Subcutaneous abdominal adipose tissue (tissue), 5 donors: ENCODE measurements around the gene DACT1.

Experiments
- H3K27ac ChIP-seq: one replicate; pipeline ENCODE4 v1.7.0; 2013; ENCODE audit warnings: low read depth, mild to moderate bottlenecking, inconsistent platforms, low read length, moderate library complexity
- H3K27me3 ChIP-seq, 5 donors: one replicate each; pipeline ENCODE4 v1.7.0; 2013; ENCODE audit warnings: low read length in 5 of 5, inconsistent platforms in 1 of 5; ENCODE audit not compliant: control insufficient read depth in 5 of 5, insufficient read depth in 4 of 5
- H3K36me3 ChIP-seq, 5 donors: one replicate each; pipeline ENCODE4 v1.7.0; 2013; ENCODE audit warnings: low read length in 5 of 5; ENCODE audit not compliant: control insufficient read depth in 5 of 5, insufficient read depth in 5 of 5
- H3K4me1 ChIP-seq, 5 donors: one replicate each; pipeline ENCODE4 v1.7.0; 2013; ENCODE audit warnings: low read length in 5 of 5, mild to moderate bottlenecking in 3 of 5, moderate library complexity in 1 of 5; ENCODE audit not compliant: control insufficient read depth in 5 of 5, insufficient read depth in 5 of 5
- H3K4me3 ChIP-seq, 5 donors: one replicate each; pipeline ENCODE4 v1.7.0; 2013; ENCODE audit warnings: low read length in 5 of 5, low read depth in 1 of 5
- H3K9ac ChIP-seq, 5 donors: one replicate each; pipeline ENCODE4 v1.7.0; 2013; ENCODE audit warnings: low read length in 5 of 5, mild to moderate bottlenecking in 4 of 5, moderate library complexity in 3 of 5
- H3K9me3 ChIP-seq, 5 donors: one replicate each; pipeline ENCODE4 v1.7.0; 2013; ENCODE audit warnings: low read length in 5 of 5; ENCODE audit not compliant: control insufficient read depth in 5 of 5
- donor health status: healthy.
- donor health status: healthy.
- donor health status: healthy.
- donor health status: healthy.
- donor health status: healthy.

DACT1 gene

DNA sequence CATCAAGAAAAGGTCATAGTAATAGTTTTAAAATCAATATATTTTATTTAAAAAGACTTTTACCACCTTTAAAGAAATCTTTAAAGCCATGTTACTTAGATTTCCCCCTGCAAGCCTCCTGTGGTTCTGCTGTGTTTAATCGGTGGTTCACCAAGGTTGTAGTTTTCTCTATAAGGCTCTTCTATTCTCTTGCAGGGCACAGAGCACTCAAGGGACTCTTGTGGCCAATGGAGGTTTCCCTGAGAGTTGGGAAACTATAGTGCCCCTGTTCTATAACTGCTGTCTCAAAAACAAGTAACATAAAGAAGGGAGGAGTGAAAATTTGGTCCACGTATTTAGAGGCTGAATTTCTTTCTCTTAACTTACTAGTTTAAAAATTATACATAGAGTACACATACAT is 25.0 kb downstream of the DACT1 start:
- H3K4me3 ChIP-seq: no peak overlapping the region
- peaks cover 0 to 9% (median 5%) of the 10 kb centered on the region in 5 donors for H3K4me1 ChIP-seq
- no peaks in the 10 kb centered on the region for H3K36me3 ChIP-seq
- no peak overlapping the region for H3K9ac ChIP-seq
- no peak overlapping the region for H3K27ac ChIP-seq
- no peaks in the 10 kb centered on the region for H3K27me3 ChIP-seq
- no peaks in the 10 kb centered on the region for H3K9me3 ChIP-seq

DNA sequence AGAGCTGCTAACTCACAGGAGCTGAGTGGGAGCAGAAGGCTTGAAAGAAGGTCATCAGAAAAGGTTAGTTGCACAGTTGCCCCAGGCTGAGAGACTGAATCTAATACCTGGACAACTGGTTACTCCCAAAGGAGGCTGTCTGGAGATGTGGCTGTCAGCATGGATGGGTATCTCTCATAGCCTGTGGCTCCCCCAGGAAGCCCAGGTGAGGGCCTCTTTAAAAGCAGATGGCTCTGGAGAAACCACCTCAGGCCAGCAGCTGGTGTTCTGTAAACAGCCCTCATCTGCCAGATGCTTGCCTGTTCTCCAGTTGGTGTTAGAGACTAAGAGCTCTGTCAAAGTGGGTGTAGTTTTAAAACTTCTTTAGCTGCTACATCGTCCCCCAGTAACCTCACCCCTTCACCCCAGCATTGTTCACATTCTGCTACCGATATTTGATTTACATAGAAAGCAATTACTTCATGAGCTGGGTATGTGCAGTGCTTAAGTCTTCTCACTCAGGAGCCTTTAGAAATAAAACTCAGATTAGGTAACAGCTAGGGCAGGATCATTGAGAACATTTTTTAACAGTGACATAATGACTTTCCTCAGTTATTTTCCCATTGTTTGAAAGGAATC is 25.8 kb downstream of the DACT1 start:
- Histone ChIP-seq H3K36me3 (no peaks in the 10 kb centered on the region), H3K9me3 (no peaks in the 10 kb centered on the region), H3K9ac (no peak overlapping the region), H3K4me3 (no peak overlapping the region), H3K27ac (no peak overlapping the region), H3K4me1 (peaks cover 0 to 9% (median 5%) of the 10 kb centered on the region in 5 donors), H3K27me3 (peaks cover 0 to under 1% (median 0%) of the 10 kb centered on the region in 5 donors)

DNA sequence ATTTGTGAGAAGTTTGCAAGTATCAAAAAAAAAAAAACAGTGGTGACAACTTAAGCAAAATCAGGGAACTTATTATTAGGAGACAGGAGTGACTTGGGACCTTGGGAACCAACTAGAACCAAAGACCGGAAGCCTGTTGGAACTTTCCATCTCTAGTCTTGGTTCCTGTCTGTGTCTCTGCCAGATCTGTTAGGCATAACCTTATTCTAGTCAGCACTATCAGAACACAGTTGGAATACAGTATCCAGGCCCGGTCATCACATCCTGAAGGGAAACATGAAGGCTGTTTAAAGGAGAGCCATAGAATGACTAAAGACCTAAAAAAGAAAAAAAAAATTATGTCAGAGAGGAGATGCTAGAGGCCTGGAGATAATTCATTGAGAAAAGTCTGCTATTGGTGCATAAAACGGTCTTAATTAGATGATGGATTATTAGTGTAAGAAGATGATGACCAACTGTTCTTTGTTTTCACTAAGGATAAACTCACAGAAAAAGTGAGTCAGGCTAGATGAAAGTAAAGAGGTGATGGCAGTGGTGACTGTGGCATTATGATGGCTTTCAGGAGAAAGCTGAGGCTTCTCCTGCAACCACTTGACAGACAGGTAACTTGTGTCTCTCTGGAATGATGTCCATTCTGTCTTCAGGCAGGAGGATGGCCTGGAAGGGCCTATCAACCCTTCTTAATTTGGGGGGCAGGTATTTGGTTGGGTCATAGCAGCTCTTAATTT is 28.2 kb downstream of the DACT1 start:
- H3K9me3 ChIP-seq: no peaks in the 10 kb centered on the region
- H3K4me1 ChIP-seq: peaks cover 0 to 5% (median 0%) of the 10 kb centered on the region in 5 donors
- H3K27ac ChIP-seq: no peak overlapping the region
- H3K36me3 ChIP-seq: no peaks in the 10 kb centered on the region
- H3K9ac ChIP-seq: no peak overlapping the region
- H3K27me3 ChIP-seq: peaks cover 0 to 4% (median 0%) of the 10 kb centered on the region in 5 donors
- H3K4me3 ChIP-seq: no peak overlapping the region

DNA sequence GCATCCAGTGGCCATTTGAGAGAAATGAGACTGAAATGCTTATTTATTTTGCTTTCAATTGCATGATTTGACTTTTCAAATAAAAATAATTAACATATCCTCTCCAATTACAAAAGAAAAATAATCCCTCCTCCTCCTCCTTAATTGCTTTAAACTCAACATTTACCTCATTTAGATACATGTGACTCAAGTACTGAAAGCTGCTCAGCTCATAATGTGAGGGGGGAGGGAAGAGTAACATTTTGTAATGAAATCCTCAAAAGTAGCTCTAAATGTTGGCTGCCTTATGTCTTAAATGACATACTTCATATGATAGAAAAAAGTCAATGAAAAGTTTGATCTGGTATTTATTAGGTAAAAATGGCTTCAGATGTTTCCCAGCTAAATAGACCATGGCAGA is 29.0 kb downstream of the DACT1 start:
- Histone ChIP-seq H3K36me3 (no peaks in the 10 kb centered on the region), H3K9ac (no peak overlapping the region), H3K4me3 (no peak overlapping the region), H3K9me3 (no peaks in the 10 kb centered on the region), H3K27ac (no peak overlapping the region), H3K4me1 (peaks cover 0 to 3% (median 0%) of the 10 kb centered on the region in 5 donors), H3K27me3 (peaks cover 0 to 4% (median 0%) of the 10 kb centered on the region in 5 donors)

DNA sequence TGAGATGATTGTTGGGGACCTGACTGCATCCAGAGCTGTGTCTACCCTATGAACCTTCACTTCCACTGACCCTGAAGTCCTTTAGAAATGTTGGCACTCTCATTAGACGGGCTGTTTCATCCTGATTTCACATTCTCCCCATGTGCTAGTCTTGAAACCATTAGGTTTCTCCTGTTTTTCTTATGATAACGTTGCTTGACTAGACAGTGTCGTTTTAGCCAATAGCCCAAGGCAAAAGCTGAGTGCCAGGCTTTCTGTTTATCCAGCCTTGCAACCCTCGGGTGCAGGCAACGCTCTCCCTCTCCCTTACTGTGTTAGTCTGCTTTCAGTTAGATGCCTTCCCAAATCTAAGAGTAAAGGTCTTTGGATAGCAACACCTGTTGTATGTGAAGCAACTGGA is 30.1 kb downstream of the DACT1 start:
- Histone ChIP-seq H3K9me3 (no peaks in the 10 kb centered on the region), H3K4me3 (no peak overlapping the region), H3K9ac (no peak overlapping the region), H3K36me3 (no peaks in the 10 kb centered on the region), H3K4me1 (no peaks in the 10 kb centered on the region), H3K27ac (no peak overlapping the region), H3K27me3 (peaks cover 0 to 4% (median 0%) of the 10 kb centered on the region in 5 donors)

DNA sequence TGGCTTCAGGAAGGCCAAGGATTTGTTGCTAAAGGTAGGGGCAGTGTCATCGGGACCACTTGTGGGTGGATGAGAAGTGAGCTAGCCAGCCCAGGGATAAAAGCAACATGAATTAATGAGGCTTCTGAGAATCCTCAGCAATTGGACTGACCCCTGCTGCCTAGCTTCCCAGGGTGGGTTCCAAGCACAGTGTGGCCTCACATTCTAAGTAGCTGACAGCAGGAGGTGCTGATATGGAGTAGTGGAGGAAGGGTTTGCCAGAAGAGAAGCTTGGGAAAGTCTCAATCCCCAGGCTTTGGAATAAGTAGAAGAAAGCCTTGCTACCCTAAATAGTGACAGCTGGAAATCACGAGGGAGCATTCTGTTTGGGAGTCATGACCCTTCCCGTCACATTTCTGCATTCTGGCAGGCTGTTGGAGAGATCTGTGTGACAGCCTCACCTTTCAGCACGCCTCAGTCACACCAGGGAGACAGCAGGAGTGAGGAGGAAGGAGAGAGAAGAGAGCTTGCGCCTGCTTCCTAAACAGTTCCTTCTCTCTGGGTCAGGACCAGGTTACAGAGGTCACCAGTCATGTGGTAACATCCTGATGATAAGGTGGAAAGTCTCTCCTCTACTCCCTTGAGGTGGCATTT is 31.2 kb downstream of the DACT1 start:
- H3K9me3 ChIP-seq: no peaks in the 10 kb centered on the region
- no peak overlapping the region for H3K9ac ChIP-seq
- H3K4me3 ChIP-seq: no peak overlapping the region
- H3K4me1 ChIP-seq: no peaks in the 10 kb centered on the region
- no peak overlapping the region for H3K27ac ChIP-seq
- H3K27me3 ChIP-seq: peaks cover 0 to 4% (median 0%) of the 10 kb centered on the region in 5 donors
- H3K36me3 ChIP-seq: no peaks in the 10 kb centered on the region

DNA sequence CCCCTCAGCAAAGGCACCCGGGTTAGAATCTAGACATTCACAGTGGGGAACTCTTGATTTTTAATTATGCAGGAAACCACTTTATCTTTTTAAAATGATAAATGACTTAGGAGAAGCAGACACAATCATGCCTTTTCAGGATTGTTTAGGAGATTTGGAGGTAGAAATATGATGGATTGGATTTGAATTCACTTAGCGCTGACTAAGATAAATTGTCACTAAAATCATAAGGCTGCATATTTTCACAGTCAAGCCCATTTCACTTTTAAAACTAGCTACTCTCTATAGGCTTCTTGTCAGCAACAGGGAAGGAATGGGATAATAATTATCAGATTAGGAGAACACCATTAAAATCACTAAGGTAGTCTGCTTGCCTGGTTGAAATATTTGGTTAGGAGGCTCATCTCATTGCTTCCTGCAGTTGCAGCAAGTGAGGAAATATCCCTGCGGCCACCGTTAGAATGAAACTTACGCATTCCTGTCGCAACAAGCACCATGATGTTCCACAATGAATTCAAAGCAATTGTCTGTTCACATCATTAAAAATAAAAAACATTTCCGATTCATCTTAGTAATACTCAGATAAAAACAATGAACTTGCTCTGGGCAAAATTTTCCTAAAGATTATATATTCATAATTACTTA is 31.9 kb downstream of the DACT1 start:
- Histone ChIP-seq H3K27ac (no peak overlapping the region), H3K9me3 (no peaks in the 10 kb centered on the region), H3K4me1 (no peaks in the 10 kb centered on the region)

DNA sequence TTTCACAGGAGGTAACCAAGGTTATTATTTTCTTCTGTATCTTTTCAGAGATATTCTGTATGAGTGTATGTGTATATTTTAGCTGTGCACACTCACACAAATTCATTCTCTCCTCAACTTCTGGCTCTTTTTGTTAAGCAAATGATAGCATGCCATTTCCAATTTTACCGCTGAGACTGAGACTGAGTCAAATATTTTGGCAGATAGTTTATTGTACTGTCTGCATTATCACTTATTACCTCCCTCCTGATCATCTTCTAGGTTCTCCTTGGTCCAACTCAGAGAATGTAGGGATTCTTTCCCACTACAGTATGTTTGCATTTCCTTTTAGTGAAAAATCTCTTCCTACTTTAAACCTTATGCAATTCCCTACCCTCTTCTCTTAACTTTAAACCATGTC is 33.3 kb downstream of the DACT1 start:
- Histone ChIP-seq H3K9ac (no peak overlapping the region), H3K27ac (no peak overlapping the region), H3K27me3 (peaks cover 0 to 4% (median 0%) of the 10 kb centered on the region in 5 donors), H3K4me3 (no peak overlapping the region), H3K4me1 (no peaks in the 10 kb centered on the region), H3K9me3 (no peaks in the 10 kb centered on the region), H3K36me3 (no peaks in the 10 kb centered on the region)

More for the DNA sequence above, 31.9 kb downstream of the DACT1 start:
- peaks cover 0 to 4% (median 0%) of the 10 kb centered on the region in 5 donors for H3K27me3 ChIP-seq
- H3K9ac ChIP-seq: no peak overlapping the region
- no peak overlapping the region for H3K4me3 ChIP-seq
- no peaks in the 10 kb centered on the region for H3K36me3 ChIP-seq

DNA sequence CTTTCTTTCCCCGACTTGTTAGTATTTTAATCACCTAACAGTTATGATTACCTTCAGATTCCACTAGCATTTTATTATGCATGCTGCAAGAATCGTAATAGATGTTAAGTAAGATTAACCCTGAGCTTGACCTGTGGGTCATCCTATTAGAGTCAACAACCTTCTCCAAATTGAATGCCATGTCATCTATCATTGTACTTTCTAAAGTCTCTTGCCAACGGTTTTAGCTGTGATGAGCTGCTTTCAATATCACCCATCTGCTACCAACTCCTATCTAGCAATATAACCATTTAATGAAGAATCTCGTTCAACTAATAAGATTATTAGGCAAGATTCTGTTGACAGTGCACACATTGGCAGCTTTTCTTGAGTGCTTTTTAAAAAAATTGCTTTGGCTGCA is 33.7 kb downstream of the DACT1 start:
- H3K27ac ChIP-seq: no peak overlapping the region
- H3K27me3 ChIP-seq: peaks cover 0 to 4% (median 0%) of the 10 kb centered on the region in 5 donors
- H3K4me3 ChIP-seq: no peak overlapping the region
- no peak overlapping the region for H3K9ac ChIP-seq
- H3K9me3 ChIP-seq: no peaks in the 10 kb centered on the region
- H3K36me3 ChIP-seq: no peaks in the 10 kb centered on the region
- H3K4me1 ChIP-seq: no peaks in the 10 kb centered on the region

DNA sequence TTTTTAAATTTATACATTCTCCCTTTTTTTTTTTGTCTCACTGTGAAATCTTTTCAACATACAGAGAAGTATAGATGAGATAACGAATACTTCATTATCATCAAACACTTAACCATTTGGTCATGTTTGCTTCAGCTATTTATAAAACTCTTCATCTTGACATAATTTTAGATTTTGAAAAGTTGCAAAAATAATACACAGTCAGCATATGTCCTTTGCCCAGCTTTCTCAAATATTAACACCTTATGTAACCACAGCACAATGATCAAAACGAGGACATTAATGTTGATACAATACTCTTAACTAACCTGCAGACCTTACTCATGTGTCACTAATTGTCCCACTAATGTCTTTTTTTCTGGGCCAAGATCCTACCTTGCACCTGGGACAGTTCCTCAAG is 36.0 kb downstream of the DACT1 start:
- Histone ChIP-seq H3K9ac (no peak overlapping the region), H3K27me3 (peaks cover 0 to 2% (median 0%) of the 10 kb centered on the region in 5 donors), H3K4me3 (no peak overlapping the region), H3K9me3 (no peaks in the 10 kb centered on the region), H3K36me3 (no peaks in the 10 kb centered on the region), H3K27ac (no peak overlapping the region), H3K4me1 (no peaks in the 10 kb centered on the region)
